Activated CD4-positive, alpha-beta T cell treated with anti-CD3 and anti-CD28 coated beads, Interleukin-2, amount 10 ng/mL, durations not matched to agents 7 days and 5 days (primary cell): ENCODE data around the gene ETS1. TPM values are rescaled to one million over a fixed set of nuclear protein-coding genes. Genes with fewer than 3 reads are reported as not detected.
A peak's percentile ranks its signal among the peaks of the same experiment; 100 is the strongest.

Experiments used
- CTCF ChIA-PET: fragments of 350-600 bp; sonication (Branson Sonifier 250); formaldehyde crosslinking; loops from one replicate; lab custom pipeline; 2021; ENCODE audit warnings: antibody characterized with exemption; lab: Charles Lee
- POLR2A ChIA-PET: fragments of 350-600 bp; sonication (Branson Sonifier 250); formaldehyde crosslinking; loops from one replicate; lab custom pipeline; 2021; ENCODE audit warnings: antibody characterized with exemption; lab: Charles Lee
- DNase-seq: peaks from one replicate; pipeline ENCODE4 v3.0.0-alpha.2; 2020
- H3K27ac Mint-ChIP-seq: one replicate; pipeline ENCODE4 v1.8.0; 2021; ENCODE audit warnings: mild to moderate bottlenecking, moderate library complexity, mixed read lengths
- H3K27me3 Mint-ChIP-seq: one replicate; pipeline ENCODE4 v1.8.0; 2021; ENCODE audit warnings: mixed read lengths
- H3K36me3 Mint-ChIP-seq: one replicate; pipeline ENCODE4 v1.8.0; 2021; ENCODE audit warnings: low read depth, mixed read lengths
- H3K4me1 Mint-ChIP-seq: one replicate; pipeline ENCODE4 v1.8.0; 2021; ENCODE audit warnings: mixed read lengths
- H3K4me3 Mint-ChIP-seq: one replicate; pipeline ENCODE4 v1.8.0; 2021; ENCODE audit warnings: mild to moderate bottlenecking, moderate library complexity, mixed read lengths
- H3K9me3 Mint-ChIP-seq: one replicate; pipeline ENCODE4 v1.8.0; 2021; ENCODE audit warnings: mixed read lengths
- total RNA-seq, 2 experiments: library from RNA; stranded (reverse); gene quantifications; one replicate each; pipeline ENCODE4 v1.2.3, GENCODE V29; 2021

The ETS1 gene, protein sequence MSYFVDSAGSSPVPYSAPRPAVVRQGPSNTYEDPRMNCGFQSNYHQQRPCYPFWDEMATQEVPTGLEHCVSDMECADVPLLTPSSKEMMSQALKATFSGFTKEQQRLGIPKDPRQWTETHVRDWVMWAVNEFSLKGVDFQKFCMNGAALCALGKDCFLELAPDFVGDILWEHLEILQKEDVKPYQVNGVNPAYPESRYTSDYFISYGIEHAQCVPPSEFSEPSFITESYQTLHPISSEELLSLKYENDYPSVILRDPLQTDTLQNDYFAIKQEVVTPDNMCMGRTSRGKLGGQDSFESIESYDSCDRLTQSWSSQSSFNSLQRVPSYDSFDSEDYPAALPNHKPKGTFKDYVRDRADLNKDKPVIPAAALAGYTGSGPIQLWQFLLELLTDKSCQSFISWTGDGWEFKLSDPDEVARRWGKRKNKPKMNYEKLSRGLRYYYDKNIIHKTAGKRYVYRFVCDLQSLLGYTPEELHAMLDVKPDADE
- total RNA-seq = 100 to 1,000 TPM; 580 to 648 TPM

DNA sequence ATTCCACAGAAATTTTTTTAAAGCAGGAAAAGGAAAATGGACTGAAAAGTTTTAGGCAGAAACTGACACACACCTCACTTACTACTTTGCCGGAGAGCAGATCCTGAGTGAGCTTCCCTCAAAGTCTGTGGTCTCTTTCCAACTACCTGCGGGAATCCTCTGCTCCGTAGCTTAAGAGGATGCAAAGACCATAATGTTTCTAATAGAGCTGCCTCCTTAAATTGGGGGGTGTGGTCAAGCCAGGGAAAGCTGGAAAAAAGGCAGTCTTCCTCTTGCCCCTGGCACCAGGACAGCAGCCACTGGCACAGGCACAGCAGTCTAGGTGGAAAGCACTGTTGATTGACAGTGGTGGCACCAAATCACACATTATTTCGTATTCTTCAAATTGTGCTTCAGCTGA, at the start of gene ETS1:
Gene ETS1, minus strand, starts transcription at position 144 of the 400 bp plus-strand sequence. CDS start 14,428 bp downstream, outside the sequence.
- no peak within 1 kb of the TSS for H3K27ac Mint-ChIP-seq
- peaks cover 6% of the 10 kb centered on the region for H3K27me3 Mint-ChIP-seq
- ChIA-PET POLR2A (interaction anchor here (0.6 kb wide), 1 partner anchor 70 kb away, joined by 3 read pairs; no protein-coding TSS in a partner anchor), CTCF (interaction anchor here (0.9 kb wide), 1 partner anchor 14 kb away, joined by 3 read pairs; no protein-coding TSS in a partner anchor)
- DNase-seq = no peak
- no peaks in the 10 kb centered on the region for H3K9me3 Mint-ChIP-seq
- H3K4me3 Mint-ChIP-seq = no peak within 1 kb of the TSS
- H3K36me3 Mint-ChIP-seq = no peaks in the 10 kb centered on the region
- peaks cover 12% of the 10 kb centered on the region for H3K4me1 Mint-ChIP-seq

- POLR2A ChIA-PET = no interaction called here
- H3K4me3 Mint-ChIP-seq = no peak overlapping the region
- peaks cover 41% of the 10 kb centered on the region for H3K4me1 Mint-ChIP-seq
- no peak overlapping the region for H3K27ac Mint-ChIP-seq
- H3K27me3 Mint-ChIP-seq = no peaks in the 10 kb centered on the region
- CTCF ChIA-PET = interaction anchor here (1.1 to 6.6 kb wide), 2 partner anchors 149 to 461 kb away, joined by 3 to 48 read pairs; no protein-coding TSS in a partner anchor
- H3K36me3 Mint-ChIP-seq = no peaks in the 10 kb centered on the region
- H3K9me3 Mint-ChIP-seq = peaks cover 5% of the 10 kb centered on the region
- no peak for DNase-seq
Observed at GRCh38 chr11:128634395-128634794, 47.0 kb upstream of the ETS1 start.

DNA sequence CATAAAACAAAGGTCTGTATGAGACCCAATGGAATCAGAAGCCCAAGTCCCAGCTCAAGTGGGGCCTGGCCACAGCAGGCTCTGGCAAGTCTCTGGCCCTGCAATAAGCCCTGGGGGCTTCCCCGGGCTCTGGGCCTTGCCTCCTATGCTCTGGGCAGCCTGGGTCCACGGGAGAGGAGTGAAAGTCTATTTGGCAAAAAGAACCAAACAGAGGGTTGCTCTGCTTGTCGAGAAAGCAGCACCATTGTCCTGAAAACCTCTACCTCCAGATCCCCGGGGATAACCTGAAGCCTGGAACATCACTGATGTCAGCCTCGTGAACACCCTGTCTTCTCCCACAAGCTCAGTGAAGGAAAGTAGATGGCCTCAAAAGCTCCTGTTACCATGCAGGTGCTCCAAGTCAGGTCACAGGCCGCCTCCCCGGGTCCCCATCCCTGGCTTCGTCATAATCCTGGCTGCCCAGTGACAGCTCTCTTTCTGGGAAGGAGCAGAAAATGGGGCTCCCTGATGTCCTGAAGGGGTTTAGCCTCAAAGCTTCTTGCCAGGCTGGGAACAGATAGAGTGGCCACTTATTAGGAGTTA, 46.1 kb upstream of the ETS1 start:
- DNase-seq = no peak
- Mint-ChIP-seq H3K4me3 (no peak overlapping the region), H3K9me3 (peaks cover 2% of the 10 kb centered on the region), H3K4me1 (peaks cover 49% of the 10 kb centered on the region), H3K27ac (no peak overlapping the region), H3K27me3 (no peaks in the 10 kb centered on the region), H3K36me3 (no peaks in the 10 kb centered on the region)
- ChIA-PET CTCF (interaction anchor here (0.7 to 6.6 kb wide), 12 partner anchors 21 to 475 kb away, joined by 3 to 48 read pairs (median 4); no protein-coding TSS in a partner anchor), POLR2A (interaction anchor here (0.6 kb wide), 1 partner anchor 166 kb away, joined by 3 read pairs; no protein-coding TSS in a partner anchor)

GRCh38 chr11:128632141-128632791, 44.9 kb upstream of the ETS1 start:
- Mint-ChIP-seq H3K9me3 (no peaks in the 10 kb centered on the region), H3K4me3 (no peak overlapping the region), H3K4me1 (peaks cover 54% of the 10 kb centered on the region), H3K27ac (peak overlapping the region; percentile 52), H3K36me3 (no peaks in the 10 kb centered on the region), H3K27me3 (no peaks in the 10 kb centered on the region)
- CTCF ChIA-PET = interaction anchor here (0.5 to 6.6 kb wide), 34 partner anchors 12 to 1631 kb away, joined by 3 to 48 read pairs (median 4); no protein-coding TSS in a partner anchor
- peak; percentile 67 for DNase-seq
- POLR2A ChIA-PET = no interaction called here

DNA sequence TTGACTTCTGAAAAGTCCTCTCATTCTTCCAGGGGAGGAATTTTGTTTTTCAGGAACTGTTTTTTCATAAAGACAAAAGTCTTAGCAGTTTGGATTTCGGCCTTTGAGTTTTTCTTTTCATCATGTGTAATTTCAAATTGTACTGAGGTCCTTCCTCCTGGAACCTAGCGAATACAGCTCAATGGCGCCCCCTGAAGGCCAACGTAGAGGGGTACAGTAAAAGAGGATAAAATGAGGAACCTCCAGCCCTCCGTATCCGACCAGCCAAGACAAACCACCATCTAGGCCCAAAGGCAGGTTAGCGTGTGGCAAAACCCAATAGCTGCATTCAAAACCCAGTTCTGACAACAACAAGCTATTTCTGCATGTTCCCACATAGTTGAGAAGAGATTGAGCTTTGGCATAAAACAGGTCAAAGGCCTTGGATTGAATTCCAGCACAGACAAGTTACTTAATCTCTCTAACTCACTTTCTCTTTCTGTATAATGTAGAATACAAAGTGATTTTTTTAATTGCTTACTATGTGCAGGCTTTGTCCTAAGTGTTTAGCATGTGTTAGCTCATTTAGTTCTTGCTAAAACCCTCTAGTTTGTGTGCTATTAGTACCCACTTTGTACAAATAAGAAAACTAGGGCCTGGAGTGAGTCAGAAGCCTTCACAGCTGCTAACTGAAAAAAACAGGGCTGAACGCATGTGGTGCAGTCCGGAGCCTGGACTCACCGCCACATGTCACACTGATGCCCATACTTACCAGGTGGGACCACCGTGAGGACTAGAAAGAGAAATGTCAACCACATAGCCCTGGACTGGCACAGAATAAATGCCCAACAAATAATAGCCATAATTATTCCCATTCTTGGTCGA, 43.2 kb upstream of the ETS1 start:
- Mint-ChIP-seq H3K27ac (peak overlapping the region; percentile 71), H3K36me3 (peaks cover 3% of the 10 kb centered on the region), H3K9me3 (no peaks in the 10 kb centered on the region), H3K27me3 (no peaks in the 10 kb centered on the region), H3K4me3 (peak overlapping the region; percentile 24), H3K4me1 (peaks cover 71% of the 10 kb centered on the region)
- CTCF ChIA-PET = interaction anchor here (0.6 to 6.6 kb wide), 47 partner anchors 8 to 593 kb away, joined by 3 to 48 read pairs (median 5); no protein-coding TSS in a partner anchor
- DNase-seq = peak; percentile 94
- POLR2A ChIA-PET = interaction anchor here (1.0 to 1.4 kb wide), 2 partner anchors 111 to 113 kb away, joined by 5 to 11 read pairs; no protein-coding TSS in a partner anchor

- Mint-ChIP-seq H3K9me3 (no peaks in the 10 kb centered on the region), H3K36me3 (peaks cover 7% of the 10 kb centered on the region), H3K4me1 (peaks cover 80% of the 10 kb centered on the region), H3K27me3 (no peaks in the 10 kb centered on the region), H3K4me3 (peak overlapping the region; percentile 48), H3K27ac (peak overlapping the region; percentile 71)
- no peak for DNase-seq
- POLR2A ChIA-PET = interaction anchor here (0.7 to 1.4 kb wide), 5 partner anchors 106 to 340 kb away, joined by 3 to 11 read pairs (median 3); no protein-coding TSS in a partner anchor
- CTCF ChIA-PET = interaction anchor here (0.6 to 6.6 kb wide), 33 partner anchors 9 to 592 kb away, joined by 3 to 48 read pairs (median 5); no protein-coding TSS in a partner anchor
Observed at GRCh38 chr11:128629516-128630106, 42.3 kb upstream of the ETS1 start.

DNA sequence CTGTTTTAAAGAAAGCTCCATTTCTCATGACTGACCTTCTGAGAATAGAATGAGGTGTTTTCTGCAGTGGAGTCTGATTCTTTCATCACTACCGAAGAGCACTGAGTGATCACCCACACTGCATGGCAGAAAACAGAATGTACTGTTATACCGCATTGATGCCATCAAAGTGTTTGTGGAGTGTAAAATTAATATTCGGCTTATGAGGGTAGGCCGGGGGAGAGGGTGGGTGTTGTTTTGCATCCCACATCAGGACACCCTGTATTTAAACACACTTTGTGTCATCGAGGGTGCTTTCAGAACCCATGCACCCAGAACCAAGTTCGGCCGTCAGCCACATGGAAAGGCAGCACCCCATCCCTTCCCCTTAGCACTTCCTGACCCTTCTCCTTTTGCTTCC, 41.3 kb upstream of the ETS1 start:
- no peaks in the 10 kb centered on the region for H3K27me3 Mint-ChIP-seq
- H3K4me3 Mint-ChIP-seq = peak overlapping the region; percentile 48
- ChIA-PET POLR2A (interaction anchor here (0.6 to 1.5 kb wide), 4 partner anchors 103 to 125 kb away, joined by 3 to 6 read pairs (median 4); no protein-coding TSS in a partner anchor), CTCF (interaction anchor here (0.6 to 6.6 kb wide), 14 partner anchors 8 to 459 kb away, joined by 3 to 48 read pairs (median 10); no protein-coding TSS in a partner anchor)
- no peaks in the 10 kb centered on the region for H3K9me3 Mint-ChIP-seq
- H3K4me1 Mint-ChIP-seq = peaks cover 86% of the 10 kb centered on the region
- DNase-seq = no peak
- H3K36me3 Mint-ChIP-seq = peaks cover 8% of the 10 kb centered on the region
- H3K27ac Mint-ChIP-seq = peak overlapping the region; percentile 71

- no peaks in the 10 kb centered on the region for H3K9me3 Mint-ChIP-seq
- H3K4me1 Mint-ChIP-seq = peaks cover 90% of the 10 kb centered on the region
- ChIA-PET POLR2A (interaction anchor here (0.6 to 1.5 kb wide), 5 partner anchors 36 to 125 kb away, joined by 3 to 8 read pairs (median 4); no protein-coding TSS in a partner anchor), CTCF (interaction anchor here (0.6 to 6.6 kb wide), 14 partner anchors 9 to 590 kb away, joined by 3 to 48 read pairs (median 4); no protein-coding TSS in a partner anchor)
- peaks cover 8% of the 10 kb centered on the region for H3K36me3 Mint-ChIP-seq
- peak overlapping the region; percentile 48 for H3K4me3 Mint-ChIP-seq
- DNase-seq = no peak
- H3K27me3 Mint-ChIP-seq = no peaks in the 10 kb centered on the region
- peak overlapping the region; percentile 71 for H3K27ac Mint-ChIP-seq
Observed at GRCh38 chr11:128628325-128628673, 40.9 kb upstream of the ETS1 start.

DNA sequence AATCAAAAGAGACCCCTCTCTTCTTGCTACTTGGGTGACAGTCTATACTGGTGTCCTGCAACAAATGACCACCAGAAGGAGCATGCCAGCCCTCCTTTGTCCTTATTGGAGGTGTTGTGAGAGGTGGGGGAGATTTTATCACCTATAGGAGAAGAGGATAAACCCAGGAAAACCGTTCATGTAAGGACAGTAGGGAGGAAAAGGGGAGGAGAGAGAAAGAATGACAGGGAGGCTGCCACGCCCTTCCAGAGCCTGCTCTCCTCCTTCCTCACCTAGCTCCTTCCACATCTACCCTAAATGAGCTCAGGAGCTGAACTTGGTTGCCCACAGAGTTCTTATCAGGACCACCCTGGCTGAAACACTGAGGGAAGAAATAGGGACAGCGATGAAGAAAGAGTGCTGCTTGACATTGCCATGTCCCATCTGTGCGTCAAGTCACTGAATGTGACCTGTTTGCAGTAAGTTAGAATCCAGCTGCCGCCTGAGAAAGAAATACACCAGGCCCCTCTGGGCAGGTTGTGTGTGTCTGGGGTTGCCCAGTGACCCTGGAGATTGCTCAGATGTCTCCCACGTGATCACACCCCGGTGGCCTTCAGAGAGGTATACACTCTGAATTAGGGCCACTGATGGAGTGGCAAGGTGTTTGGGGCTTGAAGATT, 40.4 kb upstream of the ETS1 start:
- no peaks in the 10 kb centered on the region for H3K9me3 Mint-ChIP-seq
- peaks cover 8% of the 10 kb centered on the region for H3K36me3 Mint-ChIP-seq
- peak overlapping the region; percentile 71 for H3K27ac Mint-ChIP-seq
- CTCF ChIA-PET = interaction anchor here (0.7 to 6.6 kb wide), 12 partner anchors 9 to 589 kb away, joined by 3 to 48 read pairs (median 4); no protein-coding TSS in a partner anchor
- peak overlapping the region; percentile 48 for H3K4me3 Mint-ChIP-seq
- POLR2A ChIA-PET = interaction anchor here (0.6 to 1.5 kb wide), 4 partner anchors 36 to 115 kb away, joined by 3 to 8 read pairs (median 5); no protein-coding TSS in a partner anchor
- DNase-seq = peak; percentile 43
- H3K27me3 Mint-ChIP-seq = no peaks in the 10 kb centered on the region
- peaks cover 95% of the 10 kb centered on the region for H3K4me1 Mint-ChIP-seq

DNA sequence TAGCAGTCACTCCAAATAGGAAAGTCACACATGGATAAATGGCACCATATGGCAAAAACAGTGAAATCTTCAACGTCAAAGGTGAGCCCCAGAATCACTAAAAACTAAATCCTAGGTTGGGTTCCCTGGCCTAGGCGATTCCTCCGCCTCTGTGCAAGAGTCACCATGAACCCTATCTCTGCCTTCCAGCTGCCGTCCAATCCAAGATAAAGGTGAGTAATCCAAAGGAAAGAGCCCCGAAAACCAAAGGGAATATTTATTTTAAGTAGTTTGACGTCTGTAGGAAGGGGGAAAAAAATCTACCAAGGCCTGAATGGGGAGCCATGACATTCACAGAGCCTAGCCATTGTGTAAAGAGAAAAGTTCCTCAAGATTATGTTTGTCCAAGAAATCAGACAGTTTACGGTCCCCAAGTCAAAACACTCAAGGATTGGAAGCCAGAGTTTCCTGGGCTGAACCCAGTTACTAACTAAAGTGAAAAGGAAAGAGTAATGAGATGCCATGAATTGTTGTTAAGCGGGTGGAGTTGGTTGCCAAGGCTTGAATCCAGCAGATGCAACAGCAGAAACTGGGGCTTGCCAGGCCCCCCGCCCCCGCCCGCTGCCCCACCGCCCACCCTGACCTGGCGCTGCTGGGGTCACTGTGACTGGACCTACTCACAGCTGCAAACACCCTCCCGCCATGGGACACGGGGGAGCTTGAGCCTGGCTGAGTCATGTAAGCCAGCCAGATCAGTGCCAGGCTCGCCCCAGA, 39.7 kb upstream of the ETS1 start:
- POLR2A ChIA-PET = interaction anchor here (0.8 to 1.5 kb wide), 2 partner anchors 101 to 114 kb away, joined by 3 to 6 read pairs; no protein-coding TSS in a partner anchor
- CTCF ChIA-PET = interaction anchor here (0.9 to 2.4 kb wide), 6 partner anchors 74 to 589 kb away, joined by 3 to 14 read pairs (median 4); no protein-coding TSS in a partner anchor
- peaks cover 97% of the 10 kb centered on the region for H3K4me1 Mint-ChIP-seq
- no peaks in the 10 kb centered on the region for H3K9me3 Mint-ChIP-seq
- H3K4me3 Mint-ChIP-seq = peak overlapping the region; percentile 4
- H3K27me3 Mint-ChIP-seq = no peaks in the 10 kb centered on the region
- H3K36me3 Mint-ChIP-seq = peaks cover 8% of the 10 kb centered on the region
- no peak for DNase-seq
- H3K27ac Mint-ChIP-seq = peak overlapping the region; percentile 94
